Stimulated activated CD4-positive, alpha-beta T cell treated with anti-CD3 and anti-CD28 coated beads, Interleukin-1b, Interleukin-23, amount 100 ng/mL, for 1 hour (primary cell): ENCODE data around the gene RANBP1.
"Not testable (repeated sequence)": the region's sequence is repeated elsewhere in the genome, so short reads cannot be mapped to it uniquely, and the experiment has no call there.

Source experiments
- DNase-seq, 2 donors: peaks; one replicate each; pipeline ENCODE4 v3.0.0-alpha.2; 2020; ENCODE audit warnings: low read depth in 2 of 2

RANBP1 gene

GRCh38 chr22:20115691-20116375, at the start of gene RANBP1:
TSS of gene RANBP1 (plus strand) at chr22:20116104. CDS start at chr22:20116185, 81 bp downstream.
- no peak for DNase-seq

GRCh38 chr22:20066617-20067383, 49.1 kb upstream of the RANBP1 start:
- DNase-seq: no peak

- DNase-seq: not testable (repeated sequence)
These were observed 48.6 kb upstream of the RANBP1 start for GRCh38 chr22:20067384-20067682.

- DNase-seq: no peak
These were observed 47.3 kb upstream of the RANBP1 start for GRCh38 chr22:20068640-20069039.

- no peak for DNase-seq
These were observed 46.4 kb upstream of the RANBP1 start for GRCh38 chr22:20069331-20070042.

- DNase-seq: no peak
These were observed 44.4 kb upstream of the RANBP1 start for GRCh38 chr22:20071524-20071972.

GRCh38 chr22:20076627-20077172, 39.2 kb upstream of the RANBP1 start:
- no peak for DNase-seq

- DNase-seq: peak; percentile 29 to 38
These were observed 36.0 kb upstream of the RANBP1 start, which contains the start of gene DGCR8 for GRCh38 chr22:20079745-20080444. TSS of gene DGCR8 (plus strand) at chr22:20080241. CDS start at chr22:20085964, 5,723 bp downstream.

- peak; percentile 24 to 50 for DNase-seq
These were observed 35.5 kb upstream of the RANBP1 start for GRCh38 chr22:20080445-20080775.

GRCh38 chr22:20080776-20081654, 34.9 kb upstream of the RANBP1 start:
- DNase-seq: no peak

GRCh38 chr22:20083157-20083890, 32.6 kb upstream of the RANBP1 start:
- no peak for DNase-seq

GRCh38 chr22:20083891-20084546, 31.9 kb upstream of the RANBP1 start:
- no peak for DNase-seq

GRCh38 chr22:20084547-20085413, 31.1 kb upstream of the RANBP1 start:
- no peak for DNase-seq

GRCh38 chr22:20085651-20086050, 30.3 kb upstream of the RANBP1 start:
- no peak for DNase-seq

- no peak for DNase-seq
These were observed 29.8 kb upstream of the RANBP1 start for GRCh38 chr22:20086101-20086599.

- DNase-seq: no peak
These were observed 29.1 kb upstream of the RANBP1 start for GRCh38 chr22:20086763-20087162.

- DNase-seq: no peak
These were observed 28.3 kb upstream of the RANBP1 start for GRCh38 chr22:20087319-20088262.
